CD4-positive, alpha-beta T cell treated with Interleukin-17A for 1 hour (primary cell): Measurements from ENCODE around the gene KRTAP1-1.
"Not testable (repeated sequence)": the region's sequence is repeated elsewhere in the genome, so short reads cannot be mapped to it uniquely, and the experiment has no call there.

ENCODE experiments used
- DNase-seq: peaks from one replicate; pipeline ENCODE4 v3.0.0-alpha.2; 2020

The KRTAP1-1 gene

GRCh38 chr17:41054556-41054955, 13.3 kb upstream of the KRTAP1-1 start:
- not testable (repeated sequence) for DNase-seq

- DNase-seq, result no peak
Measured at GRCh38 chr17:41054025-41054424, 12.8 kb upstream of the KRTAP1-1 start.

DNA sequence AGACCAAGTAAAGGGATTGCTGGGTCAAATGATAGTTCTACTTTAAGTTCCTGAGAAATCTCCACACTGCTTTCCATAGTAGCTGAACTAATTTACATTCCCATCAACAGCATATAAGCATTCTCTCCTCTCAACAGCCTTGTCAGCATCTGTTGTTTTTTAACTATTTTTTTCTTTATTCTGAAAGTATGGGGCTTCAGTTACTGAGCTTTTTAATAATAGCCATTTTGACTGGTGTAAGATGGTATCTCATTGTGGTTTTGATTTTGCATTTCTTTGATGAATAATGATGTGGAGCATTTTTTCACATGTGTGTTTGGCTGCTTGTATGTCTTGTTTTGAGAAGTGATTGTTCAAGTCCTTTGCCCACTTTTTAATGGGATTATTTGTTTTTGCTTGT, 11.3 kb upstream of the KRTAP1-1 start:
- DNase-seq, result no peak

DNA sequence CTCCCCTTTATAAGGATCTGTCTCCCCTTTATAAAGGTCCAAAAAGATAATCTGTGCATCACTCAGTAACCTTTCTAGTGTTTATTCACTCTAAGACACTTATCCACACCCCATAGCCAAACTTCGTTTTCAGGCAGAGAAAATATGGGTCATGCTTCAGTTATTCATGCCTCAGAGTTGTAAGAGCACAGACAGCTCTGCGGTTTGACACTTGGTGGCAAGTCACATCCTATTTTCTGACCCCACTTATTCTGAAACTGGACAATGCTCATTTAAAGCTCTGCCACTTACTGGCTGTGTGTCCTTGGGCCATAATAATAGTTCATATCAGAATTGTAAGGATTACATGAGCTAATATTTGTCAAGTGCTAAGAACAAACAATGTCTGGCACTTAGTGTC, 7.9 kb upstream of the KRTAP1-1 start:
- no peak for DNase-seq

- no peak for DNase-seq
Measured at GRCh38 chr17:41048441-41048840, 7.2 kb upstream of the KRTAP1-1 start.

- DNase-seq, result not testable (repeated sequence)
Measured at GRCh38 chr17:41046735-41047465, 5.7 kb upstream of the KRTAP1-1 start, which contains the start of gene KRTAP2-1. KRTAP2-1 (minus strand) TSS chr17:41047316; CDS start chr17:41047267, 49 bp downstream.

GRCh38 chr17:41042953-41043352, 1.7 kb upstream of the KRTAP1-1 start:
- DNase-seq, result no peak

- no peak for DNase-seq
Measured at GRCh38 chr17:41037853-41038350, 3.3 kb downstream of the KRTAP1-1 start.

DNA sequence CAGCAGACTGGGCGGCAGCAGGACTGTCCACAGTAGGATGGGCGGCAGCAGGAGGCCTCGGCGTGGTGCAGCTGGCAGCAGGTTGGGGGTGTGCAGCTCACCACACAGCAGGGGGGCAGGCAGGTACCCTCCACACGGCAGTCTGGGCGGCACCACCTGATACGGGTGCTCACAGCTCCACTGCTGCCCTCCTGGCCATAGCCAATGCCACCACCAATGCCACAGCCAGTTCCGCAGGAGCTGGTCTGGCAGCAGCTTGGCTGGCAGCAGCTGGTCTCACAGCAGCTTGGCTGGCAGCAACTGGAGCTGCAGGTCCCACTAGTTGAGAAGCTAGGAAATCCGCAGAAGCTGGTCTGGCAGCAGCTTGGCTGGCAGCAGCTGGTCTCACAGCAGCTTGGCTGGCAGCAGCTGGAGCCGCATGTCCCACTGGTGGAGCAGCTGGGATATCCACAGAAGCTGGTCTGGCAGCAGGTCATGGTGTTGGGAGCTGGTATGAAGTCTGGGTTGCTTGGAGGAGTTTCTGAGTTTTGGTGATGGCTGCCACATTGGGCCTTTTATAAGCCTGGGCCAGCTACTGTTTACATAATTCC, 6.8 kb downstream of the KRTAP1-1 start, which contains the start of gene KRTAP1-3:
KRTAP1-3 (minus strand) TSS at position 529 of the 590 bp plus-strand sequence; CDS start at position 476, 53 bp downstream.
- not testable (repeated sequence) for DNase-seq

DNA sequence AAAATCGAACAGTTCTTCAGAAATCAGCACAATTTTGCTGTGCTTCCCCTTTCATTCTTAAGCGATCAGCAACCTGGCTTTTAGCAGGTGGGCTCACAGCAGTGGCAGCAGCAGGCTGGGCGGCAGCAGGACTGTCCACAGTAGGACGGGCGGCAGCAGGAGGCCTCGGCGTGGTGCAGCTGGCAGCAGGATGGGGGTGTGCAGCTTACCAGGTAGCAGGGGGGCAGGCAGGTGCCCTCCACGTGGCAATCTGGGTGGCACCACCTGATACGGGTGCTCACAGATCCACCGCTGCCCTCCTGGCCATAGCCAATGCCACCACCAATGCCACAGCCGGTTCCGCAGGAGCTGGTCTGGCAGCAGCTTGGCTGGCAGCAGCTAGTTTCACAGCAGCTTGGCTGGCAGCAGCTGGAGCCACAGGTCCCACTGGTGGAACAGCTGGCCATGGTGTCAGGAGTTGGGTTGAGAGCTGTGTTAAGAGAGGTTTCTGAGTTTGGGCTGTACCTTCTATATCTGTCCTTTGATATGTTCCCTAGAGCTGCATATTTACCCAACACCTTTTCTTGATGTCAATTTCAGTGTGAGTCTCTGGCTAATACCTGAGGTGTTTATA, 11.5 kb downstream of the KRTAP1-1 start, which contains the start of gene KRTAP1-4:
KRTAP1-4 (minus strand) TSS at position 563 of the 613 bp plus-strand sequence; CDS start at position 446, 117 bp downstream.
- no peak for DNase-seq

- DNase-seq, result no peak
Measured at GRCh38 chr17:41026715-41027471, 14.4 kb downstream of the KRTAP1-1 start, which contains the start of gene KRTAP1-5. KRTAP1-5 (minus strand) TSS chr17:41027208; CDS start chr17:41027155, 53 bp downstream.

- DNase-seq, result no peak
Measured at GRCh38 chr17:41024697-41025096, 16.6 kb downstream of the KRTAP1-1 start.

- DNase-seq, result no peak
Measured at GRCh38 chr17:41020336-41020735, 20.9 kb downstream of the KRTAP1-1 start.

DNA sequence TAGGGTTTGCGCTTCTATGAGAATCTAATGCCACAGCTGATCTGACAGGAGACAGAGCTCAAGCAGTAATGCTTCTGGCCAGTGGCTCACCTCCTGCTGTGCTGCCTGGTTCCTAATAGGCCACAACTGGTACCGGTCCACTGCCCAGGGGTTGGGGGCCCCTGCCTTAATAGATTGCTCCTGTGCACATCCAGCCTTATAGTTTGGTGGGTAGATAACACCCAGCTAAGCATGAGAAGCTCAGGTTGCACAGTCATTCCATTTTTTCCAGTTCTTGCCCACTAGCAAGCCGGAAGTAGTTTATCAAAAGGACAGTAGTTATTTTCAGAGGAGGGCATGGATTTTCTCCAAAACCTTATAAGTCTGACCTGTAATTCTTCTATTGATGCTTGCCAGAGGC, 21.8 kb downstream of the KRTAP1-1 start:
- no peak for DNase-seq

DNA sequence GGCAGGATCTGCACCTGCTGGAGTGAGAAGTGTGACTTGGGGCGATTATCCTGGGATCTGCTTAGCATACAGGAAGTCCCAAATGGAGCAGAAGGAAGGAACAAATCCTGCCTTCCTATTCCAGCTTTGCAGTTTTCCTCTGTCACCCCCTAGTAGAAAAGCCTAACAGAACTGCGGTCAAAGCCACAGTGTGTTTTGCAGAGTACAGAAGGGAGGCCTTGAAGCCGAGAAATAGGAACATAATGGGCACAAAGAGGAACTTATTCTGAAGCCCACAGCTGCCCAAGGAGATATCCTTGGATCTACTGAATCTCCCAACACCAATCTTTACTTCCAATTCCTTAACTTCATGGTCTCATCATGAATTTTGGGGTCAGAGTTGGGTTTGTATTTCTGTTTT, 22.7 kb downstream of the KRTAP1-1 start:
- DNase-seq, result no peak

- no peak for DNase-seq
Measured at GRCh38 chr17:41016578-41017215, 24.6 kb downstream of the KRTAP1-1 start.

- no peak for DNase-seq
Measured at GRCh38 chr17:41015454-41015853, 25.8 kb downstream of the KRTAP1-1 start.

DNA sequence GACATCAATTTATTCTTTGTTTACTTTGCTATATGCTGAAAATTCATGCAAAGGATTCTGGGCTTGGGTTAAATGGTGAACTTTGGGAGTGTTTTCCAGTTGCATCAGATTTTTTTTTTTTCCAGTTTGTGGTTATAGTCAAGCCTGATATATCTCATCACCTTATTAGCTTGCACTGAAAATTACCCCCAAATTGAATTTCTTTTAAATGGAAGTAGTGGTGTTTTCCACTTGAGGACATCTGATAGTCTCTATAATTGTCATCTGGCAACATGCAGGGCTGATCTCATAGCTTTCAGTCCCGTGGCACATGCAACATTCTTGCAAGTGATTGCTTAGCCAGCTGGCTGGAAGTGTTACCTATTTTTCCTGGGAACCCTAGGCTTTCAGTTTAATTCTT, 27.6 kb downstream of the KRTAP1-1 start:
- DNase-seq, result no peak

GRCh38 chr17:41013181-41013580, 28.1 kb downstream of the KRTAP1-1 start:
- no peak for DNase-seq

GRCh38 chr17:41012326-41013120, 28.7 kb downstream of the KRTAP1-1 start:
- no peak for DNase-seq

DNA sequence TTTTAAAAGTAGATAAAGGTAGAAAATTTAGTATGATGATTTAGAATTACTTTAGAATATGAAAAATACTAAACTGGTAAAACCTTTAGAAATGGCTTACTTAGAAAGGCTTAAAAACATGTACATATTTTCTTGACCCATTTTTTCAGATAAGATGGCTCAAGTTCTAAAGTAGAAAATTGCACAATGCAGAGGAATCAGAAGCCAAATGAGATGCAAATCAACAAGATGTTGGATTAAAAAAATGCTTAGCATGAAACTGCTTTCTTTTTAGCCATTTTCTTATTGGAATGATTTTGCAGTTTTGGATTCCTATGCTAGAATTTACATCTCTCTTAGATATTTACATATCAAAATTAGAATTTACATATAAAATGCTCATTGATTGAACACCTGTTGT, 30.8 kb downstream of the KRTAP1-1 start:
- no peak for DNase-seq
